SK-N-SH treated with all-trans-retinoic acid at 6 μM for 48 hours (cell line): ENCODE data around the gene CHST11.

ENCODE experiments used
- ARNTL ChIP-seq: fragments of 450-650 bp; formaldehyde crosslinking; IDR thresholded peaks from 2 replicates; pipeline ENCODE4 v1.5.0; 2020; ENCODE audit warnings: low read depth, mild to moderate bottlenecking, moderate library complexity, borderline replicate concordance
- BACH2 ChIP-seq: fragments of 250-450 bp; sonication (Bioruptor Pico); IDR thresholded peaks from 2 replicates; pipeline ENCODE4 v1.9.0; 2021; ENCODE audit warnings: mild to moderate bottlenecking, borderline replicate concordance
- CSDC2 ChIP-seq: fragments of 250-450 bp; sonication (Bioruptor Pico); IDR thresholded peaks from 2 replicates; pipeline ENCODE4 v1.5.0; 2020; ENCODE audit warnings: mild to moderate bottlenecking, moderate library complexity
- ESRRG ChIP-seq: fragments of 250-450 bp; sonication (Bioruptor Pico); IDR thresholded peaks from 2 replicates; pipeline ENCODE4 v1.6.1; 2021; ENCODE audit warnings: mild to moderate bottlenecking
- RARB ChIP-seq: fragments of 250-450 bp; sonication (Bioruptor Pico); IDR thresholded peaks from 2 replicates; pipeline ENCODE4 v1.8.0; 2021; ENCODE audit warnings: mild to moderate bottlenecking, moderate library complexity
- SNAI2 ChIP-seq: fragments of 250-450 bp; sonication (Bioruptor Pico); IDR thresholded peaks from 2 replicates; pipeline ENCODE4 v1.5.0; 2020; ENCODE audit warnings: mild to moderate bottlenecking, moderate library complexity
- TCF4 ChIP-seq: fragments of 250-450 bp; sonication (Bioruptor Pico); IDR thresholded peaks from 2 replicates; pipeline ENCODE4 v1.8.0; 2021; ENCODE audit warnings: mild to moderate bottlenecking, moderate library complexity, borderline replicate concordance
- ZC3H10 ChIP-seq: fragments of 250-450 bp; sonication (Bioruptor Pico); IDR thresholded peaks from 2 replicates; pipeline ENCODE4 v1.5.1; 2021; ENCODE audit warnings: mild to moderate bottlenecking, moderate library complexity
- ZNF8 ChIP-seq: fragments of 450-650 bp; formaldehyde crosslinking; IDR thresholded peaks from 2 replicates; pipeline ENCODE4 v1.5.0; 2020; ENCODE audit warnings: mild to moderate bottlenecking, moderate library complexity
- TF ChIP-seq, protein P1 (sequence below): fragments of 250-450 bp; sonication (Bioruptor Pico); IDR thresholded peaks from 2 replicates; pipeline ENCODE4 v1.5.1; 2020; ENCODE audit warnings: low read depth, mild to moderate bottlenecking, moderate library complexity
- TF ChIP-seq, protein P2 (sequence below): fragments of 250-450 bp; sonication (Bioruptor Pico); IDR thresholded peaks from 2 replicates; pipeline ENCODE4 v1.8.0; 2021; ENCODE audit warnings: low read depth, mild to moderate bottlenecking, moderate library complexity, borderline replicate concordance
- TF ChIP-seq, protein P3 (sequence below): fragments of 250-450 bp; sonication (Bioruptor Pico); IDR thresholded peaks from 2 replicates; pipeline ENCODE4 v1.5.1; 2021; ENCODE audit warnings: mild to moderate bottlenecking, moderate library complexity
- TF ChIP-seq, protein P4 (sequence below): fragments of 250-450 bp; sonication (Bioruptor Pico); IDR thresholded peaks from 2 replicates; pipeline ENCODE4 v1.8.0; 2020; ENCODE audit warnings: mild to moderate bottlenecking, moderate library complexity, borderline replicate concordance

DNA sequence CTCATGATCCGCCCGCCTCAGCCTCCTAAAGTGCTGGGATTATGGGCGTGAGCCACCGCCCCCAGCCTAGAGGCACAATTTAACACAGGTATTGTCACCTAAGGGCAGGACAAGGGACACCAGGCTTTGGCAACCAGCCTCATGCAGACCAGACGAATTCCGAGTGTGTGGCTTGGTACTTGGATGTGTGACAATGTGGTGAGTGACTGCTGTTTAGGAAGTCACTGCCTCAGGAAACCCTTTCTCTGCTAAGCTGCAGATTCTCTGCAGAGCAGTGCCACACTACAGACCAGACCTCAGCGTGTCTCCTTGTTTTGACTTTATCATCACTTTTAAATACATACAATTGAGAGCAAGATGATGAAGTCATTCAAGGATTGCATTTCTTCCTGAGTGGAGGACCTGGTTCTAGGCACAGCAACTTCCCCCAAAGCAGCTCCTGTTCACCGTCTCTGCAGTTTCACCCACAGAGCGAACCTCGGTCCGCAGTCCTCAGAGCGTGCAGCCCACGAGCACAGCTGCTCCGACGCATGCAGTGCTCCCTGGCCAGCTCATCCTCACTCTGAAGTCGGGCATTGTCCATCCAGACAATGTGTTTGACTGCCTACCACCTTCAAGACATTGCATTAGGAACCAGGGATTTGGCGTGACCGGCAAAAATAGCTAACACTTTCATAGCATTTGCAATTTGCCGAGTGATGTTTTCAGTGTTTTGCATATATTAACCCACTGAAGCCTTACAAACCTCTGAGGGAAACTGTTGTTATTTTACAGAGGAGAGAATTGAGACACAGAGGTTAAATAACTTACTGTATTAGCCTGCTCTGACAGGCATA lies 235.2 kb downstream of the CHST11 start:
- TF ChIP-seq, protein P1, sequence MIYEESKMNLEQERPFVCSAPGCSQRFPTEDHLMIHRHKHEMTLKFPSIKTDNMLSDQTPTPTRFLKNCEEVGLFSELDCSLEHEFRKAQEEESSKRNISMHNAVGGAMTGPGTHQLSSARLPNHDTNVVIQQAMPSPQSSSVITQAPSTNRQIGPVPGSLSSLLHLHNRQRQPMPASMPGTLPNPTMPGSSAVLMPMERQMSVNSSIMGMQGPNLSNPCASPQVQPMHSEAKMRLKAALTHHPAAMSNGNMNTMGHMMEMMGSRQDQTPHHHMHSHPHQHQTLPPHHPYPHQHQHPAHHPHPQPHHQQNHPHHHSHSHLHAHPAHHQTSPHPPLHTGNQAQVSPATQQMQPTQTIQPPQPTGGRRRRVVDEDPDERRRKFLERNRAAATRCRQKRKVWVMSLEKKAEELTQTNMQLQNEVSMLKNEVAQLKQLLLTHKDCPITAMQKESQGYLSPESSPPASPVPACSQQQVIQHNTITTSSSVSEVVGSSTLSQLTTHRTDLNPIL (CRISPR knock-in tag) = no peak
- TF ChIP-seq ARNTL (no peak), ZNF8 (no peak), ZC3H10 (no peak), TCF4 (CRISPR knock-in tag) (no peak), SNAI2 (CRISPR knock-in tag) (no peak), BACH2 (CRISPR knock-in tag) (no peak), CSDC2 (CRISPR knock-in tag) (no peak), RARB (CRISPR knock-in tag) (no peak), ESRRG (CRISPR knock-in tag) (no peak)
- TF ChIP-seq, protein P2, sequence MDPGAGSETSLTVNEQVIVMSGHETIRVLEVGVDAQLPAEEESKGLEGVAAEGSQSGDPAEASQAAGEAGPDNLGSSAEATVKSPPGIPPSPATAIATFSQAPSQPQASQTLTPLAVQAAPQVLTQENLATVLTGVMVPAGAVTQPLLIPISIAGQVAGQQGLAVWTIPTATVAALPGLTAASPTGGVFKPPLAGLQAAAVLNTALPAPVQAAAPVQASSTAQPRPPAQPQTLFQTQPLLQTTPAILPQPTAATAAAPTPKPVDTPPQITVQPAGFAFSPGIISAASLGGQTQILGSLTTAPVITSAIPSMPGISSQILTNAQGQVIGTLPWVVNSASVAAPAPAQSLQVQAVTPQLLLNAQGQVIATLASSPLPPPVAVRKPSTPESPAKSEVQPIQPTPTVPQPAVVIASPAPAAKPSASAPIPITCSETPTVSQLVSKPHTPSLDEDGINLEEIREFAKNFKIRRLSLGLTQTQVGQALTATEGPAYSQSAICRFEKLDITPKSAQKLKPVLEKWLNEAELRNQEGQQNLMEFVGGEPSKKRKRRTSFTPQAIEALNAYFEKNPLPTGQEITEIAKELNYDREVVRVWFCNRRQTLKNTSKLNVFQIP (CRISPR knock-in tag) = no peak
- TF ChIP-seq, protein P3, sequence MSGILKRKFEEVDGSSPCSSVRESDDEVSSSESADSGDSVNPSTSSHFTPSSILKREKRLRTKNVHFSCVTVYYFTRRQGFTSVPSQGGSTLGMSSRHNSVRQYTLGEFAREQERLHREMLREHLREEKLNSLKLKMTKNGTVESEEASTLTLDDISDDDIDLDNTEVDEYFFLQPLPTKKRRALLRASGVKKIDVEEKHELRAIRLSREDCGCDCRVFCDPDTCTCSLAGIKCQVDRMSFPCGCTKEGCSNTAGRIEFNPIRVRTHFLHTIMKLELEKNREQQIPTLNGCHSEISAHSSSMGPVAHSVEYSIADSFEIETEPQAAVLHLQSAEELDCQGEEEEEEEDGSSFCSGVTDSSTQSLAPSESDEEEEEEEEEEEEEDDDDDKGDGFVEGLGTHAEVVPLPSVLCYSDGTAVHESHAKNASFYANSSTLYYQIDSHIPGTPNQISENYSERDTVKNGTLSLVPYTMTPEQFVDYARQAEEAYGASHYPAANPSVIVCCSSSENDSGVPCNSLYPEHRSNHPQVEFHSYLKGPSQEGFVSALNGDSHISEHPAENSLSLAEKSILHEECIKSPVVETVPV (CRISPR knock-in tag) = no peak
- TF ChIP-seq, protein P4, sequence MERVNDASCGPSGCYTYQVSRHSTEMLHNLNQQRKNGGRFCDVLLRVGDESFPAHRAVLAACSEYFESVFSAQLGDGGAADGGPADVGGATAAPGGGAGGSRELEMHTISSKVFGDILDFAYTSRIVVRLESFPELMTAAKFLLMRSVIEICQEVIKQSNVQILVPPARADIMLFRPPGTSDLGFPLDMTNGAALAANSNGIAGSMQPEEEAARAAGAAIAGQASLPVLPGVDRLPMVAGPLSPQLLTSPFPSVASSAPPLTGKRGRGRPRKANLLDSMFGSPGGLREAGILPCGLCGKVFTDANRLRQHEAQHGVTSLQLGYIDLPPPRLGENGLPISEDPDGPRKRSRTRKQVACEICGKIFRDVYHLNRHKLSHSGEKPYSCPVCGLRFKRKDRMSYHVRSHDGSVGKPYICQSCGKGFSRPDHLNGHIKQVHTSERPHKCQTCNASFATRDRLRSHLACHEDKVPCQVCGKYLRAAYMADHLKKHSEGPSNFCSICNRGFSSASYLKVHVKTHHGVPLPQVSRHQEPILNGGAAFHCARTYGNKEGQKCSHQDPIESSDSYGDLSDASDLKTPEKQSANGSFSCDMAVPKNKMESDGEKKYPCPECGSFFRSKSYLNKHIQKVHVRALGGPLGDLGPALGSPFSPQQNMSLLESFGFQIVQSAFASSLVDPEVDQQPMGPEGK (CRISPR knock-in tag) = no peak
